BE2C (cell line): Measurements from ENCODE around the gene NDEL1.

Experiments
- DNase-seq: peaks from one replicate; pipeline ENCODE4 v3.0.0-alpha.2; 2020
- H3K27me3 ChIP-seq: fragments of 250-450 bp; sonication (Bioruptor Pico); 2 replicates; pipeline ENCODE4 v1.5.1; 2020; ENCODE audit warnings: mild to moderate bottlenecking
- H3K36me3 ChIP-seq: fragments of 250-450 bp; sonication (Bioruptor Pico); 2 replicates; pipeline ENCODE4 v1.5.1; 2020; ENCODE audit warnings: mild to moderate bottlenecking
- H3K4me1 ChIP-seq: fragments of 250-450 bp; sonication (Bioruptor Pico); 2 replicates; pipeline ENCODE4 v1.5.1; 2020
- H3K4me3 ChIP-seq: 2 replicates; pipeline ENCODE4 v1.5.1; 2011; ENCODE audit warnings: low read depth, low read length
- H3K9me3 ChIP-seq: fragments of 250-450 bp; sonication (Bioruptor Pico); 2 replicates; pipeline ENCODE4 v1.5.1; 2020
- TF ChIP-seq, protein P1 (sequence below): IDR thresholded peaks from 2 replicates; pipeline ENCODE4 v1.5.1; 2012; ENCODE audit warnings: mild to moderate bottlenecking, low read depth, low read length

NDEL1 gene

DNA sequence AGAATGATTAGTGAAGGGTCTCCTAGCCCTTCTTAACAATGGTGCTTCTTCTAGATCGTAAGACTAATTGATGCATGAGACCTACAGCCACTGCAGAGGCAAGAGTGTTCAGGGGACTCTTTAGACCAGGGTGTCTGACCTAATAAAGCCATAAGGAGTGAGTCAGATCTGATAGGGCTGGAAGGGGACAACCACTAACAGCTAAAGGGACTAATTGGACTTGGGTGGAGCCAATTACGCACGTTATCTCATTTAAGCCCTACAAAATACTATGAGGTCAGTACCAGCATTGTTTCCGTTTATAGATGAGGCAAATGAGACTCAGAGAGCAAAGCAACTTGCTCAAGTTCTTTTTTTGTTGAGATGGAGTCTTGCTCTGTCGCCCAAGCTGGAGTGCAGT lies 23.6 kb upstream of the NDEL1 start:
- no peak for DNase-seq
- Histone ChIP-seq H3K27me3 (no peaks in the 10 kb centered on the region), H3K36me3 (no peaks in the 10 kb centered on the region), H3K4me1 (no peaks in the 10 kb centered on the region), H3K4me3 (no peak overlapping the region), H3K9me3 (no peaks in the 10 kb centered on the region)
- TF ChIP-seq, protein P1, sequence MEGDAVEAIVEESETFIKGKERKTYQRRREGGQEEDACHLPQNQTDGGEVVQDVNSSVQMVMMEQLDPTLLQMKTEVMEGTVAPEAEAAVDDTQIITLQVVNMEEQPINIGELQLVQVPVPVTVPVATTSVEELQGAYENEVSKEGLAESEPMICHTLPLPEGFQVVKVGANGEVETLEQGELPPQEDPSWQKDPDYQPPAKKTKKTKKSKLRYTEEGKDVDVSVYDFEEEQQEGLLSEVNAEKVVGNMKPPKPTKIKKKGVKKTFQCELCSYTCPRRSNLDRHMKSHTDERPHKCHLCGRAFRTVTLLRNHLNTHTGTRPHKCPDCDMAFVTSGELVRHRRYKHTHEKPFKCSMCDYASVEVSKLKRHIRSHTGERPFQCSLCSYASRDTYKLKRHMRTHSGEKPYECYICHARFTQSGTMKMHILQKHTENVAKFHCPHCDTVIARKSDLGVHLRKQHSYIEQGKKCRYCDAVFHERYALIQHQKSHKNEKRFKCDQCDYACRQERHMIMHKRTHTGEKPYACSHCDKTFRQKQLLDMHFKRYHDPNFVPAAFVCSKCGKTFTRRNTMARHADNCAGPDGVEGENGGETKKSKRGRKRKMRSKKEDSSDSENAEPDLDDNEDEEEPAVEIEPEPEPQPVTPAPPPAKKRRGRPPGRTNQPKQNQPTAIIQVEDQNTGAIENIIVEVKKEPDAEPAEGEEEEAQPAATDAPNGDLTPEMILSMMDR: no peak

DNA sequence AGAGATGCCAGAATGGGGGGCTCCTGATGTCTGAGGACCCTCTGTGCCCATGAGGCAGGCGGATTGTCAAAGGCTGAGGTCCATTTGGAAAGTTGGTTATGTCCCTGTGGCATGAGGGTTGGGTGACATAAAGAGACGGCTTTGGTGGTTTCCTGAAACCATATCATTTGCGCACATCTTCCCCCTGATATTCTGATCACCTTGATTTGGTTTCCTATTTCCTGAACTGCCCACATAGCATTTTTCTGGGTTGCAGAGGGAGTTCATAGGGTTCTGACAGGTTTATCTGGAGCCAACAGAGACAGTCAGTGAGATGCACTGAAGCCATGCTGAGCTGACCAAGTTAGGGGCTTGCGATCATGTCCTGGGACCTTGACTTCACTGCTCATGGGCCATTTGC lies 22.4 kb upstream of the NDEL1 start:
- DNase-seq: no peak
- Histone ChIP-seq H3K9me3 (no peaks in the 10 kb centered on the region), H3K4me3 (no peak overlapping the region), H3K36me3 (no peaks in the 10 kb centered on the region), H3K4me1 (no peaks in the 10 kb centered on the region), H3K27me3 (no peaks in the 10 kb centered on the region)
- TF ChIP-seq, protein P1: no peak

DNA sequence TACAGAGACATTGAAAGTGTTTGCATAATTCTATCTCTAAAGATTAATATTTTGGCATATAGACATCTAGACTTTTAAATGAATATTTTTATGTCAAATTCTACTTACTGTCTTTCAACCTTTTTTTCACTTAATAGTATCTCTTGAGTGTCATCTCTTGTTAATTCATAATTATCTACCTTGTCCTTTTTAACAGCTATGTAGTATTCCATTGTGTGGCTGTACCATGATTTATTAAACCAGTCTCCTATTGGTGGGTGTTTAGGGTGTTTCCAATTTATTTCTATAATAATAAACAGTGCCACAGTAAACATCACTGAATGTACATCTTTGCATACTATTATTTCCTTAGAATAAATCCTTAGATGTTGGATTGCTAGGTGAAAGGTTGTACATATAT lies 21.7 kb upstream of the NDEL1 start:
- Histone ChIP-seq H3K4me3 (no peak overlapping the region), H3K4me1 (no peaks in the 10 kb centered on the region), H3K36me3 (no peaks in the 10 kb centered on the region), H3K9me3 (no peaks in the 10 kb centered on the region), H3K27me3 (no peaks in the 10 kb centered on the region)
- TF ChIP-seq, protein P1: no peak
- no peak for DNase-seq

DNA sequence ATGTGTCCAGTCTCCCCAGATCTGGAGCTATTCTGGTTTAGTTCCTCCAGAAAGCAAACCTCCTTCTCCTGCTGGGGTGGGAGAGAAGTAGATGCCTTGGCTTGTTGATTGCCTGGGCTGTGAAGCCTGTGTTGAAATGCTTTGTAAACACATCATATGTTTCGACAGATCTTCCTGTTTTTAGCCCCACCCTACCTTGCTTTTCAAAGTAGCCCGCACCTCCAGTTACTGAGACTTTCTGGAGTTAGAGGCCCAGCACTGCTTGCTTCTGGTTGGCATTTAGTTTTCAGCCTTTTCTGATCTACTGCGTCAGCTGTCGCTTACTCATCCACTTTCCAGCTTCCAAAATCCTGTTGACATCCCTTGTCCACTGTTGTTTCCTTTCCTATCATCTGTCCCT lies 17.9 kb upstream of the NDEL1 start:
- TF ChIP-seq, protein P1: no peak
- no peak for DNase-seq
- Histone ChIP-seq H3K4me1 (no peaks in the 10 kb centered on the region), H3K4me3 (no peak overlapping the region), H3K36me3 (no peaks in the 10 kb centered on the region), H3K9me3 (no peaks in the 10 kb centered on the region), H3K27me3 (no peaks in the 10 kb centered on the region)

DNA sequence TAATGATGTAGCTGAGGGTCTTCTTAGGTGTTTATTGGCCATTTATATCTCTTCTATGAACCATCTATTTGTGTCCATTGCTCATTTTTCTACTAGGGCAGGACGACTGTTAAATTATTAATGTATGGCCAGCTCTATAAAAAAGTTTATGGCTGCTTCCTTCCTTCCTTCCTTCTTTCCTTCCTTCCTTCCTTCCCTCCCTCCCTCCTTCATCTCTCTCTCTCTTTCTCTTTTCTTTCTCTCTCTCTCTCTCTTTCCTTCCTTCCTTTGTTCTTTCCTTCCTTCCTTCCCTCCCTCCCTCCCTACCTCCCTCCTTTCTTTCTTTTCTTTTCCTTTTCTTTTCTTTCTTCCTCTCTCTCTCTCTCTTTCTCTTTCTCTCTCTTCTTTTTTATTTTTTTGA lies 17.2 kb upstream of the NDEL1 start:
- TF ChIP-seq, protein P1: no peak
- Histone ChIP-seq H3K9me3 (no peaks in the 10 kb centered on the region), H3K27me3 (no peaks in the 10 kb centered on the region), H3K4me3 (no peak overlapping the region), H3K36me3 (no peaks in the 10 kb centered on the region), H3K4me1 (no peaks in the 10 kb centered on the region)
- no peak for DNase-seq

DNA sequence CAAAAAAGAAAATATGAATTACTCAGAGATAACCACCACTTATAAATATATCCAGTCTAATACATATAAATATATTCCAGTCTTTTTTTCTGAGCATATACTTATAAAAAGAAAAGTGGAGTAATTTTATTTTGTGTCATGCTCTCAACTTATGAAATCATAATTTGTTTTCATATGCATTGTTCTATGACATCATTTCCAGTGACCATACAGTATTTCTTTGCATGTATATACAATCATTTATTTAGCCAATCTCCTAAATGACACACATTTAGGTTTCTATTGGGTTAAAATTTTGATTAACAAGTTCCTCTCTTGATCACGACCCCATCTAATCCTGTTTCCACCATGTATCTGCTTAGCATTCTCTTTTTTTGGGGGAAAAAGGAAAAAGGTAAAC lies 16.4 kb upstream of the NDEL1 start:
- no peak overlapping the region for H3K4me3 ChIP-seq
- H3K4me1 ChIP-seq: no peaks in the 10 kb centered on the region
- H3K9me3 ChIP-seq: no peaks in the 10 kb centered on the region

More for the DNA sequence above, 16.4 kb upstream of the NDEL1 start:
- no peaks in the 10 kb centered on the region for H3K36me3 ChIP-seq
- H3K27me3 ChIP-seq: no peaks in the 10 kb centered on the region
- TF ChIP-seq, protein P1: no peak
- no peak for DNase-seq
